ENCODE data around the gene ABHD12.
A peak's percentile ranks its signal among the peaks of the same experiment; 100 is the strongest.

ABHD12 gene

DNA sequence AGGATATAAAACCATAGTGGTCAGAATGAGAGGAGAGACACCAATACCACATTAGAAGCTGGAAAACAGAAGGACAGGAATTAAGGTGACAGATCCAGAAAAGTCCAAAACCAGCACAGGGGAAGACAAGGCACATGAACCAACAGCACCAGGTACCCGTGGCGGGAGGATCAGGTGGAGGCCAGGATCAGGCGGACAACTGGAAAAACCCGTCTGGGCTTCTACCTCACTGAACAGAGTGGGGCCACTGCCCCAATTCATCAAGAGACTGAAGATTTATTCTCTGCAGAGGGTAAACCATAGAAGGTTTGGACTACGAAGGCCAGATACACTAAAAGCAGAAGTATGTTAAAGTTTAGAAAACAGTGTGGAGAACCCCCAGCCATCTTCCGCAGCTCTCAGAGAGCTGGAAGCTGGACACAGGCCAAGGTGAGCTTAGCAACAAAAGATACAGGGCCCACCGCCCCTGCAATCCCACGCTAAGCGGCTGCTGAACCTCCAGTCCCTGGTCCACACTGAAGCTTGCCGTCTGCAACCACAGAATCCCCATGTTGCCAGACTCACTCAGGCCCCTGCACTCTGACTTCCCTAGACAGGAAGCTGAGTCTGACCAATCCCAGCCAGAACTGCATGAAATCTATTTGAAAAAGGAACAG, 29.9 kb downstream of the ABHD12 start:
- peak; percentile 19 for DNase-seq
- in situ Hi-C loops (cut with HindIII; ENCODE audit: low pct_ligation_motif_present, low pct_unique_long_range_greater_than_20kb, low sequenced_read_pairs) = no loop called here

DNA sequence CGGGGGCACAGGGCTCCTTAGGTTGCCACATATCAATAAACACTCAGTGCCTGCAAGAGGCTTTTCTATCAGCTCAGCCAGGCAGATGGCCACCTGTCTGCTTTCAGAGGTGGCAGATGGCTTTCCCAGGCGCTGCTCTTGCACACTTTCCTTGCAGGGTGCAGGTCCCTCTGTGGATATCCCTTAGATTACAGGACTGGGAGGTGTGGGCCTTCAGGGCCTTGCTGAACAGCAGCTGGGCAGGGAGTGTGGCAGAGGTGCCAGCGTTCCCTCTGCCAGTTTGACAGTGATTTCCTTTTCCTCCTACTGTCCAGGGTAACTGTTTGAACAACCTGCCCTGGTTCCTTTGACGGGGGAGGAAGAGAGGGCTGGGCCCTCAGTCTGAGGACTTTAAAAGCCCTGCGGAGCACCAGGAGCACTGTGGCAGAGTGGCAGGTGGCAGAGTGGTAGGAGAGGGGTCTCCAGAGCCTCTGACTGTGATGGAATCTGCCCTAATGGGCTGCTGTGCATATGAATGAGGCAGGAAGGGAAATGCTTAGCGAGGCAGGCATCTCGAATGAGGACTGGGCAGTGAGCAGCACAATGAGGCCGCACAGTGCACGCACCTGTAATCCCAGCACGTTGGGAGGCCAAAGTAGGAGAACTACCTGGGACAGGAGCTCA, 34.2 kb downstream of the ABHD12 start:
- in situ Hi-C loops (cut with HindIII; ENCODE audit: low pct_ligation_motif_present, low pct_unique_long_range_greater_than_20kb, low sequenced_read_pairs) = no loop called here
- no peak for DNase-seq

DNA sequence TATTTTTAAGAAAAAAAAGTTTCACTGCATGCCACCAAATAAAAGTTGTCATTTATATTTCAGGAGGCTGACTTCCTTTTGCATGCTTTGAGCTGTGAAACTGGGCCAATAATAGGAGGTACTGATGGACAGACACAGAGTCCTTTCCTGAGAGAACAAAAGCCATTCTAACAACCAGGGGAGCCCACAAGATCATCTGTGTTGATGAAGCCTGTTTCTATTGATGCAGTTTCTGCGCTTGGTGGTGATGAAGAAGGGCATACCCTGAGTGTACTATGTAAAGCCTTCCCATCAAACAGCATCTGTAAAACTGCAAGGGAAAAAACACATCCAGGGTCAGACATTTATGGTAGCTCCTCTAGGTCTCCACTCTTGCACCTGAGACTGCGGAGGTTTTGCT, 34.8 kb downstream of the ABHD12 start:
- in situ Hi-C loops (cut with HindIII; ENCODE audit: low pct_ligation_motif_present, low pct_unique_long_range_greater_than_20kb, low sequenced_read_pairs) = no loop called here
- no peak for DNase-seq

DNA sequence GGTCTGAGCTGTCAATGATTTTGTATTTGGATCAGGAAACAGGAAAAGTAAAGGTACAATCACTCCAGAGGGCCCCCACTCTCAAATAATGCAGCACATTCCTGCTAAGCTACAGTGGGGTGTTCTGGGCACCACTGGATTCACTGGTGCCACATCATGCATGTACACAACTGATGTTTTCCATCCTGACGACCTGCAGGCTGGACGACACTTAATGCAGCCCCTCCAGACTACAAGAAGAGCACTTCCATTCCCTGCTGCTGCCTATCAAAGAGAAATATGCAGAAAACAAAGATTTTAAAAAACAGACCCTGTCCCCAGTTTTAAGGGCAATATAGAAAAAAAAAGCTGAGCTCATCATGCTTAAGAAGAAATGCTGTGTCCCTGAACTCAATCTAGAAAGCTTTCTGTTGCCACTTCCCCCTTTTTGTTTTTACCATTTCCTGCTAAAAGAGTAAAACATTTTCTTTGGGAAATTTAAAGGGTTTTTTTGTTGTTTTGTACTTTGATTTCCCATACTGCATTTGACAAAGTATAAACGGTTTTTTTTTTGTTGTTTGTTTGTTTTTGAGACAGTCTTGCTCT, 35.5 kb downstream of the ABHD12 start:
- in situ Hi-C loops (cut with HindIII; ENCODE audit: low pct_ligation_motif_present, low pct_unique_long_range_greater_than_20kb, low sequenced_read_pairs) = no loop called here

DNA sequence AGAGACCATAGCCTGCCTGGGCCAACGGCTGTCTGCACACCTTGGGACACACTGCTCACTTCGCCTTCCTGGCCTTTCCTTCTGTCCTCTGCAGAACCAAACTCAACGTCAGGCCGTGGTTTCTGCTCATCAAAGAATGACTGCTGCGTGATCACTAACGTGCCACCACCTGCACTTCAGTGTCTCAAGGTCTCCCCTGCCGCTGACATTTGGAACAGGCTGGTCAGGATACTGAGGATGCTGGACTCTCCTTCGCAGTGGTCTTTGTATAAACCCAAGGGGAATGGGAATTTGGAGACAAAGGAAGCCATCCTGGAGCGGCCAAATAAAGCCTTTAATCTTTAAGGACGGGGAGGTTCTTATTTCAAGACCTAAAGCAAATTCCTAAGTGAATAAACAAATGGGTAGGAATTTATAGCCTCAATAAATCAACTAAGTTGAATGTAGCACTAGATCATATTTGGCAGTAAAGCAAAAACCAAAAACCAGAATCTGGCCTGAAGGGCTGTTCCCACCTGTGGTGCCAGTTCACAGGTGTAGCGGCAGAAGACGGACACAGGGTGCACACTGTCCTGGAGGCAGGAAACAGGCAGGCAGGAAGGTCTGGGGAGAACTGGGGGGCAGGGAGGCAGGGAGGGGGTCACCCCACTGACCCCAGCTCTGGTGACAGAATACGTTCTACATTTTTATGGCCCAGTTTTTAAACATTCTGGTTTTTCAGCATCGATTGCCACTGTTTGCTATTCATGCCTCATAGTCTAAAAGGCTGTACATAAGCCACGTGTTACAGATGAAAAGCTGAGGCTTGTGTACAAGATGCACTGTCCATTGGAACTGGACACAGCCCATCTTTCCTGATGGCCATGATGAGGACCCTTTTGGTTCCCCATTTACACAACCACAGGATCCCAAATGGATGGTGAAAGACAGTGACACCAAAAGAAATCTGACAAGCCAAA, 36.6 kb downstream of the ABHD12 start:
- DNase-seq = no peak
- in situ Hi-C loops (cut with HindIII; ENCODE audit: low pct_ligation_motif_present, low pct_unique_long_range_greater_than_20kb, low sequenced_read_pairs) = no loop called here

More for the DNA sequence above, 35.5 kb downstream of the ABHD12 start:
- DNase-seq = no peak

DNA sequence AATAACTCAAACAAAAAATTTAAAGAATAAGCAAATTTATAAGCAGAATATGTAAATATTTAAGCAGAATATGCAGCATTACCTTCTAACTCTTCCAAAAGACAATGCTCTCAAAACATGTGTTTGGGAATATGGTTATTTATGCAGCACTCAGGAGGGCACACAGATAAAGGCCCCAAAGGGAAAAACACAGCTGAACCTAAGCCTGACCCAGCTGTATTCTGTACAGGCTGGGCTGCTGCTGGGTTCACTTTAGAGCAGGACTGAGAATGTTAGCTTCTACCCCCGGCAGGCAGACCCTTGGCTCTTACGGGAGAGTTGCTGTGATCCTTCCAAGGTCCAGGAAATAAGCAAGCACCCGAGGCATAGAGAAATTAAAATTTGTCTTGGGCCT, 37.3 kb downstream of the ABHD12 start:
- DNase-seq = no peak
- in situ Hi-C loops (cut with HindIII; ENCODE audit: low pct_ligation_motif_present, low pct_unique_long_range_greater_than_20kb, low sequenced_read_pairs) = no loop called here

DNA sequence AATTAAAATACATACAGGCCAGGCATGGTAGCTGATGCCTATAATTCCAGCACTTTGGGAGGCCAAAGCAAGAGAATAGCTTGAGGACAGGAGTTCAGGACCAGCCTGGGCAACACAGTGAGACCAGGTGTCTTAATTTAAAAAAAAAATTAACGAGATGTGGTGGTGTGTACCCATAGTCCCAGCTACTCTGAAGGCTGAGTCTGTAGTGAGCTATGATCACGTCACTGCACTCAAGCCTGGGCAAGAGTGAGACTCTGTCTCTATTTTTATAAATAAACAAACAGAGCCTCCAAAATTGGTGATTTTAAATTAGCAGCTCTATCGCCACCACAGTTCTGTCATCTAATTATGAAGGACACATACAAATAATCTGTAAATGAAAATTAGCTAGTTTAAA, 37.9 kb downstream of the ABHD12 start:
- no peak for DNase-seq
- in situ Hi-C loops (cut with HindIII; ENCODE audit: low pct_ligation_motif_present, low pct_unique_long_range_greater_than_20kb, low sequenced_read_pairs) = no loop called here

DNA sequence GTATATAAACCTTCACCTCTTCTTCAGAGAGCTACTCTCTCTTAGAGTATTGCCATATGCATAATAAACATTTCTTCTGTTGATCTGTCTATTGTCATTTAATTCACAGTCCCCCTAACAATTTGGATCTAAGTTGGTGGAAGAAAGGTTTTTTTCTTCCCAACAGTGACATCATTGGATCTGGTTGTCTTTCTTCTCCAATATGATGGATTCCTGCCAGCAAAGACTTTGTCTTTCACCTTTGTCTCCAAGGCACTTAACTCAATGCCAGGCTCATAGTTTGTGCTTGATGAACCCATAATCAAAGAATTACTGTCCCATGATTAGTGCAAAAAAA, 39.6 kb downstream of the ABHD12 start:
- no peak for DNase-seq
- in situ Hi-C loops (cut with HindIII; ENCODE audit: low pct_ligation_motif_present, low pct_unique_long_range_greater_than_20kb, low sequenced_read_pairs) = no loop called here

DNA sequence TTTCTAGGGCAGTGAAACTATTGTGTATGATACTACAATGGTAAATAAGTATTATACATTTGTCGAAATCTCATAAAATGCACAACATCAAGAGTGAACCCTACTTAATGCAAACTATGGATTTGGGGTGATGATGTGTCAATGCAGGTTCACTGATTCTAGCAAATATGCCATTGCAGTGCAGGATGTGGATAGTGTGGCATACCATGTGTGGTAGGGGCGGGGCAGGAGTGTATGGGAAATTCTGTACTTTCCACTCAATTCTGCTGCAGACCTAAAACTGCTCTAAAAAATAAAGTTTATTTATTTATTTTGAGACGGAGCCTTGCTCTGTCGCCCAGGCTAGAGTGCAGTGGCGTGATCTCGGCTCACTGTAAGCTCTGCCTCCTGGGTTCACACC, 44.3 kb downstream of the ABHD12 start:
- in situ Hi-C loops (cut with HindIII; ENCODE audit: low pct_ligation_motif_present, low pct_unique_long_range_greater_than_20kb, low sequenced_read_pairs) = no loop called here
- no peak for DNase-seq

DNA sequence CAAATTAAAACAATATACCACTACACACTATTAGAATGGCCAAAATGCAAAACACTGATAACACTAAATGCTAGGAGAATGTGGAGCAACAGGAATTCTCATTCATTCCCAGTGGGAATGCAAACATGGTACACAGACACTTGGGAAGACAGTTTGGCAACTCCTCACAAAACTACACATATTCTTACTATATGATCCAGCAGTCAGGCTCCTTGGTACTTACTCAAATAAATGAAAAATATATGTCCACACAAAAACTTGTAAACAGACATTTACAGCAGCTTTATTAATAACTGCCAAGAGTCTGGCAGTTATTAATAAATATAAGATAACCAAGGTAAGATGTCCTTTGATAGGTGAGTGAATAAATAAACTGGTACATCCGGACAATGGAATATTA, 44.9 kb downstream of the ABHD12 start:
- in situ Hi-C loops (cut with HindIII; ENCODE audit: low pct_ligation_motif_present, low pct_unique_long_range_greater_than_20kb, low sequenced_read_pairs) = no loop called here
- no peak for DNase-seq

DNA sequence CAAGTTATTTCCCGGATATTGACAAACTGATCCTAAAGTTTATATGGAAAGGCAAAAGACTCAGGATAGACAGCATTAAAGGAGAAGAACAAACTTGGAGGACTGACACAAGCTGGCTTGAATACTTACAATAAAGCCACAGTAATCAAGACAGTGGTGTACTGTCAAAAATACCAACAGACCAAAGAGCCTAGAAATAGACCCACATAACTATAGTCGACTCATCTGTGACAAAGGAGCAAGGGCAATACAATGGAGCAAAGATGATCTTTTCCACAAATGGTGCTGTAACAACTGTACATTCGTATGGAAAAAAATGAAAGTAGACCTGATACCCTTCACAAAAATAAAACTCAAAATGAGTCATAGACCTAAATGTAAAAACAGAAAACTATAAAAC, 46.0 kb downstream of the ABHD12 start:
- in situ Hi-C loops (cut with HindIII; ENCODE audit: low pct_ligation_motif_present, low pct_unique_long_range_greater_than_20kb, low sequenced_read_pairs) = no loop called here
- DNase-seq = no peak

DNA sequence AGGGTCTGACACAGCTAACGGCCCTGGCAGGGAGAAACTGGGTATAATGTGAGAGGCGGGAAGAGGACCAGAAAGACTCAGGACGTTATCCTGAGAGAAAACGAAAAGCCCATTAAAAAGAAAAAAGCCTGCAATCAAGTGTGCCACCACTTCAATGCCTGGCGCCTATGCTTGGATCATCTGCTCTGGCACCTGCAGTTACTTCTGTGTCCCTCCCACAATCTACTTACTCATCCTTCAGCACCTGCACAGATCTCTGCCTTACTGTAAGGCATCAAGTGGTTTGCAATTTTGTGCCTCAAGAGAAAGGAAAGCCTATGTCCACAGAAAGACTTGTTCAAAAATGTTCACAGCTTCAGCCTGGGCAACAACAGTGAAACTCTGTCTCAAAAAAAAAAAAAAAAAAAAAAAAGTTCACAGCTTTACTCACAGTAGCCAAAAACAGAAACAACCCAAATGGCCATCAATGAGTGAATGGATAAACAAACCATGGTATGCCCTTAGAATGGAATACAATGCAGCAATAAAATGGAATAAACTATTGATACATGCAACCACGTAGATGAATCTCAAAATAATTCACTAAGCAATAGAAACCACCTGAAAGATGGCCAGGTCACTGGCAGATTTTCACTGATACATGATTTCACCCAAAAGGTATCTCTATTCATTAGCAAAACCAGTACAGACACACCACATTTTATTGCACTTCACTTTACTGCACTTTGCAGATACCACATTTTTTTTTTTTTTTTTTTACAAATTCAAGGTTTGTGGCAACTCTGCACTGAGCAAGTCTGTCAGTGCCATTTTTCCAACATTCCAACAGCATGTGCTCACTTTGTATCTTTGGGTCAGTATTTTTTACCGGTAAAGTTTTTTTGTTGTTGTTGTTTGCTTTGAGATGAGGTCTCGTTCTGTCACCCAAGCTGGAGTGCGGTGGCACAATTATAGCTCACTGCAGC, 48.6 kb downstream of the ABHD12 start:
- DNase-seq = no peak
- in situ Hi-C loops (cut with HindIII; ENCODE audit: low pct_ligation_motif_present, low pct_unique_long_range_greater_than_20kb, low sequenced_read_pairs) = no loop called here

DNA sequence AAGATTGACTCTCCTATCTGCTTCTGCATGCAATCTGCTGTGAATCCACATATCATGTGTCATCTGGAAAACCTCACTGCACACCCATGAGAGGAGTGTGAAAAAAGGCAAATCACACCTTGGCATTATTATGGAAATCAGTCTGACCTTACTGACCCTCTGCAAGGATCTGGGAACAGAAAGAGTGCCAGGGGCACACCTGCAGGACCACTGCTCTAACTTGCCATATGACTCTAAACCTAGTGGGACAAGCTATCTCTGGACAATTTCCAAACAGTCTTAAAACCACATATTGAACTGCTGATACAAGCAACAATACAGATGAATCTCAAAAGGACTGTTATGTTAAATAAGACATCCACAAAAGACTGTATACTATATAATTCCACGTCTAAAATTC, 50.3 kb downstream of the ABHD12 start:
- in situ Hi-C loops (cut with HindIII; ENCODE audit: low pct_ligation_motif_present, low pct_unique_long_range_greater_than_20kb, low sequenced_read_pairs) = no loop called here
- no peak for DNase-seq

DNA sequence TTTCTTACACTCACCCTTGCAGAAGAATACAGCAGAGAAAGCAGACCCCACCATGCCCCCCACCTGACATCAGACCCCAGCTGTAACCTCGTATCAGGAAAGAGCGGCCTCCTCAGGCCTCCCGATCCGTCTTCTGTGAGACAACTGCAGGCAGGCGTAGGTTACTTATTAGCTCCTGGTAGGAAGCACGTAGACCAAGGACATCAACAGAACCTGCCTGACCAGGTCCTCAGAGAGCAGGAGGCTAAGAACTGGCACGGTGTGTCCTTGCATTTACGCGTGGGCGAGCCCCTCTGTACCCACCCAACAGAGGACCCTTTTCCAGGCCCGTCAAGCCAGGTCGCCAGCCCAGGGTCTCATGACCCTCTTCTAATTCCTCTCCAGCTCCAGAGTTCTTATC, 51.0 kb downstream of the ABHD12 start:
- in situ Hi-C loops (cut with HindIII; ENCODE audit: low pct_ligation_motif_present, low pct_unique_long_range_greater_than_20kb, low sequenced_read_pairs) = no loop called here
- DNase-seq = no peak

DNA sequence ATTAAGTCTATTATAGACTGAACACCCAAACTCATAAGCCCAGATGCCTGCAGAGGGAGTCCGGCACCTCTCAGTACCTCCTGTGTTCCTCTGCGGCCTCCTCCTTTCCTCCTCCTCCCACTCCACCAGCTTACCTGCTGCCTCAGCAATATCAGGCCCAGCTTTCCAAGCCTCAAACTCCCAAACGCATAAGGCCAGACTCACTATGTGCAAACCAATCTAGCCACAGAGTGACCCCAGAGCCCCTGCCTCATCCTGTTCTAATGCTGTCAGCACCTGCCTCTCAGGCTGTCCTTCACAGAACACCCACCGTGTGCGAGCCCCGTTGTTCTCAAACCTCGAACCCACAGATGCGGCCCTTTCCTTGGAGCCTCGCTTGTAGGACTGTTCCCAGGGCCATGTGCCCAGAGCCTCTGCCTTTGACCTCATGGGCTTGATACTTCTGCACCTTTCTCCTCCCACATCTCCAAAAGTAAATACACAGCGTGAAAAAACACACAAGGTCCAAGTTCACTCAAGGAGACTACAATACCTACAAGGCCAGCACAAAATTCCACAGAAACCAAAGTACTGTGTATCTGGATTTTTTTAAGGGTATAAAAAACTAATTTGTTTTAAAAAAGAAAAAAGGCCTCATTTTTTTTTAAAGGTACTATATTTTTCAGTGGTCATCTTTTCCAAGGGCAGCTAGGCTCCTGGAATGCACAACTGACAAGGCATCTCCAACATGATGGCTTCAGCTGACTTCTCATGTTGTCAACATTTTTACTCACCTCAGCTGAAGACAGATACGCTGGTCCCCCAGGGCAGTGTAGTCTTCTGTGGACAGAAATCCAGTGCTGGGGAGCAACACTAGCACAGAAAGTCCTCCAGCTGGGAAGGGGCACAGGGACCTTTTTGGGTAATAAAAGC, 52.3 kb downstream of the ABHD12 start:
- in situ Hi-C loops (cut with HindIII; ENCODE audit: low pct_ligation_motif_present, low pct_unique_long_range_greater_than_20kb, low sequenced_read_pairs) = no loop called here
- no peak for DNase-seq

DNA sequence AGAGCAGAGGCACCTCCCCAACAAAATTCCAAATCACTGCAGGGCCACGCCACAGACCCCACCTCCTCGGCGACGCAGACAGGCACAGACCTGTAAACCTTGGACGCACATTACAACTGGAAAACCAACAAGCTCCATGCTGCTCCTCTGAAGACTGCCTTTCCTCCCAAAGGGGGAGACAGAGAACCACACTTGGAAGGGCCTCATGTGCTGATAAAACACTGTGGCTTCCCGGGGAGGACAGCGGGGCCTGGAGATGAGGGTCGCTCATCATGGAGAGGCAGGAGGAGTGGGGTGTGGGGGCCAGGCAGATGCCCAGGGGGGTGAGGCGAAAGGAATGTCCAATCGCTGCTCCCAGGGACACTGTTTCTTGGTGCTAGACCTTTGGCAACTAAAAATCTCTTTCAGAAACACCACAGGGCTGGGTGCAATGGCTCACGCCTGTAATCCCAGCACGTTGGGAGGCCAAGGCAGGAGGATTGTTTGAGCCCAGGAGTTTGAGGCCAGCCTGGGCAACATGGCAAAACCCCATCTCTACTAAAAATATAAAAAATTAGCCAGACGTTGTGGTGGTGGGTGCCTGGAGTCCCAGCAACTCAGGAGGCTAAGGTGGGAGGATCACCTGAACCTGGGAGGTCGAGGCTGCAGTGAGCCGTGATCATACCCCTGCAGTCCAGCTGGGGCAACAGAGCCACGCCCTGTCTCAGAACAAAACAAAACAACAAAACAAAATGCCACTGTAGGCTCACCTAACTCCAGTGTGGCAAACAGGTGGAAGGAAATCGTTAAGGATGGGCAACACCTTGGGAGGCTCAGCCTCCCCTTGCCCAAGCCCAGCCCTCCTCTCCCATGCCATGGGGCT, 53.8 kb downstream of the ABHD12 start:
- in situ Hi-C loops (cut with HindIII; ENCODE audit: low pct_ligation_motif_present, low pct_unique_long_range_greater_than_20kb, low sequenced_read_pairs) = no loop called here
- DNase-seq = peak; percentile 19

All from ACHN (cell line).